NCI-H146 treated with DMSO at 0.1 percent for 48 hours (cell line): Measurements from ENCODE around the gene PIAS4.

Source experiments
- DNase-seq: peaks from one replicate; lab custom pipeline; 2025; ENCODE audit not compliant: unreplicated experiment; lab: John Stamatoyannopoulos, UW

Gene PIAS4

DNA sequence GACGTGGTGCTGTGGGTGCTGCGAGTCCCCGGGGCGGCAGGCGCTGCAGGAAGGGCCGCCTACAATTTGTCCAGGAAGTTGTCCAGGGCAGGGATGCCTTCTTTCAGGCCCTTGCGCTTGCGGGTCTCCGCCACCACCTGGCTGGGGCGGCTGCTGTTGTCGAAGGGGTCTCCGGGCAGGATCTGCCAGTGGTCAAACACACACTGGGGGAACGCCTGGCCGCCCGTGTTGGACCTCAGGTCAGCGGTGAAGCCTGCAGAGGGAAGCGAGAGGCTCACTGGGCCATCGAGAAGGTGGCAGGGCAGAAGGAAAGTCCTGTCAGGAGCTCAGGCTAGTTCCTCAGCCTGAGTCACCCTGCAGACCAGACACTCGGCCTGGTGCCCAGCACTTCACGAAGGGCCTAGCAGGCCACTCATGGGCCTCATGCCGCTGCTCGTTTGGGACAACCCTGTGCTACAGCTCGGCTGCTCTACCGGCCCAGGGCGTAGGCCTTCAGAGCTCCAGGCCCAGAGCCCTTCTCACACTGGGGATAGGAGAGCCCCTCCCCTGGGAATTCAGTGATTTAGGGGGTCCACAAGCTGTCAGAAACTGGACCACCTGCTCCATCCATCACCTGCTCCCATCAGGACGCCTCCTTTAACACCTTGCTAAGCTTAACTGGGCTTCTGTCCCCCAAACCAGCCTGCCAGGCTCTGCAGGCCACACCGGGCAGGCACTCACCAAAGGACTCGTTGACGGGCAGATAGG lies 30.9 kb upstream of the PIAS4 start:
- DNase-seq: no peak

DNA sequence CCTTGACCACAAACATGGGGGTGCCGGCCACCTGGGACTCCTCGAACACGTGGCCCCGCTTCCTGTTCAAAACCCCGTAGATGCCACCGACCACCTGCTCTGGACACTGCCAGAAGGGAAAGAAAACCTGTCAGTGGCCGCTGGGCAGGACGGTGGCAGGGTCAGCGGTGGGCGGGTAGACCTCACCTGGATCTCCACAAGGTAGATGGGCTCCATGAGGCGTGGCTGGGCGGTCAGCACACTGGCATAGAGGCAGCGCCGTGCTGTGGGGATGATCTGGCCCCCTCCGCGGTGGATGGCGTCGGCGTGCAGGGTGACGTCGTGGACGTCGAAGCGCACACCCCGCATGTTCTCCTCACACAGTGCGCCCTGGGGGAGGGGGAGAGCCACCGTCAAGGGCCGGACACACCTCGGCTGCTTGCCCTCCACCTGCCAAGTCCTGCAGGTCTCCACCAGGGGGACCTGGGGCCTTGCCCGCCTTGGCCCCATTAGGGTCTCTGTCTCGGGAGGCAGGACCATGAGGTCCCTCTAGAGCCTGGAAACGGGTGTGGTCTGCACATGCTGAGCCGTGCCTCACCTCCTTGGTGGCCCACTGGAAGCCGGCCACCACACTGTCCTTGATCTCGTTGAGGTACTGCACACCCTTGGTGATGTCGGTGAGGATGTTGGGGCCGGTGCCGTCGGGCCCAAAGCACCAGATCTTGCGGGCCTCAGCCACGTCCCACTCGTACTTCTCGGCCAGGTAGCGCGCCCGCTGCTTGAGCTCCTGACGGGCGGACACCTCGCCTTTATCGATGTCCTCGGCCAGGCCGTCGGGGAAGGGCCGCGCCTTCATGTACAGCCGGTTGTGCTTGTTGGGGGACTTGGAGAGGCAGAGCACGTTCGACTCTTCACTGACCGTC lies 30.0 kb upstream of the PIAS4 start:
- DNase-seq: no peak

- no peak for DNase-seq
Observed at GRCh38 chr19:3978145-3978544, 29.4 kb upstream of the PIAS4 start.

- DNase-seq: no peak
Observed at GRCh38 chr19:3979289-3979673, 28.3 kb upstream of the PIAS4 start.

GRCh38 chr19:3979674-3980352 lies 27.7 kb upstream of the PIAS4 start:
- no peak for DNase-seq

- no peak for DNase-seq
Observed at GRCh38 chr19:3980353-3981251, 26.9 kb upstream of the PIAS4 start.

DNA sequence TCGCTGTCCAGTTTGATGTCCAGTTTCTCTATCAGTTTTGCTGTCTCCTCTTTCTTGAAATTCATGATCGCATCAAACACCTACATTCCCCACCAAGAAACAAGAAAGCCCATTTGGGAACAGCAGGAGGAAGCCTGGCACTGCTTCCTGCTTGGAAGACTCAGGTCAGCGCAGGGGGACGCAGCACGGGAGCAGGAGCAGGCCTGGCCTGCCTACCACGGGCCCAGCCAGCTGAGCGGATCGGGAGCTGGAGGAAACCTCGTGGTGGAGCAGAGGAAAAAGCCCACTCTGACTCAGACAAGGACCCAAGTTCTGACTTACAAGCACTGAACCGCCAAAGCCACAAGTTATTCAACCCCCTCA lies 26.2 kb upstream of the PIAS4 start:
- DNase-seq: no peak

DNA sequence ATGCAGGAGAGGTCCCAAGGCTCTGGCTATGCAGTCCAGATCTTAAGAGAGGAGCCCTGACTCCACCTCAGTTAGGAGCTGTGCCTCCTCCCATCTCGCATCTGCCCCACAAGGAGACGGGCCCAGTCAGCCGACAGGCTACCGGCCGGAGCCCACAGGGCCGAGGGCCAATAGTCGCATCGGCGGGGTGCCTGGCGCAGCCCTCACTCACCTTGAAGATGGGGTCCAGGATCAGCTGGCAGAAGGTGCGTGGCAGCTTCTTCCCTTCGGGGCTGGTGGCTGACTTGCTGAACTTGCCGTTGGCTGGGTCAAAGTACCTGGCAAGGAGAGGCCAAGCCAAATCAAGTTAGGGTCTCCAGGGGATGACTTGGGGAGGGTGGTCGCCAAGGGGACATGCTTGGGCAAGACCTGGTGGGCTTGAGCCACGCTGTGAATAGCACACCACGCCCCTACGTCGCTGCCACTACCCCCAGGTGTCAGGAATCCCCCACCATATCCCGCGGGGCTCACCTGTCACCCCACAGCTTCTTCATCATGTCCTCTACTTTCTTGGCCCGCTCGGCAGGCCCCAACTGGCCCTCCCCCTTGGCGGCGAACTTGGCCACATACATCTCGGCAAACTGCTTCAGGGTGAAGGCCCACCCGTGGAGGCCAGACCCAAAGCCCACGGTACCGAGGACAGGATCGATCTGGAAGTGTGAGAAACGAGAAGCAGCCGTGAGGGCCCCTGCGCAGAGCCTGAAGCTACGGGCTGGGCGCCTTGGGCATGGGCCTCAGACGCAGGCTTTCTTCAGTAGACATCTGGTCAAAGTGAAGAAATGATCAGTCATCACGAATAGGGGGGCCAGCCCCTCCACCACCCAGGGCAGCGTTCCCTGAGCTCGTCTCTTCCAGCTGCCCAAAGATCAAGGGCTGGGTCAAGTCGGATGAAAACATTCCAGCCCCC lies 25.5 kb upstream of the PIAS4 start:
- no peak for DNase-seq

DNA sequence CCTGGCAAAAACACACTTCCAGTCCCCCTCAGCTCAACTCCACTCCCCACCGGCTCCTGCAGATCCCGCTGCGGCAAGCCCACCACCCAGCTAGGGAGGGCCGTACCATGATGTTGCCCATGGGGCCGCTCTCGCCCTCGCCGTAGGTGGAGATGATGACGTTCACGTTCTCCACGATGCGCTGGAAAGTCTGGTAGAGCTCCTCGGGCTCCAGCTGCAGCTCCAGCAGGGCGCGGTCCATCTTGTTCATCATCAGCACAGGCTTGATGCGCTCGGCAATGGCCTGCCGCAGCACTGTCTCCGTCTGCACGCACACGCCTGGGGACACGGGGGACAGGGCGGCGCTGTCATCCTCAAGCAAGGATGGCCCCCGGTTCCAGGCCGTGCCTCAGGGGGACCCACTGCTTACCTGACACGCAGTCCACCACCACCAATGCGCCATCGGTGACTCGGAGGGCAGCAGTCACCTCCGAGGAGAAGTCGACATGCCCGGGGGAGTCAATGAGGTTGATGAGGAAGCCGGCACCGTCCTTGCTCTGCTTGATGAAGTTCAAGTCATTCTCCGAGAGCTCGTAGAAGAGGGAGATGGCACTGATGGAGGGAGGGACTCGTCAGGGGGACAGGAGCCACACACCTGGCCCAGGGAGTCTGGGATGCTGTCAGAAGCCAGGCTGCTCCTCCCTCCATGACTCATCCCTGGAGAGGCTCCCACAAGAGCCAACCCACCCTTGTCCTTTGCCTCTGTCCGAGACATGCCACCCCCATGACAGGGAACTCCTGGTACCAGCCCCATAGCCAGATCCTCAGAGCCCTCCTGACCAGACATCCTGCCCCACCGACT lies 24.6 kb upstream of the PIAS4 start:
- no peak for DNase-seq

DNA sequence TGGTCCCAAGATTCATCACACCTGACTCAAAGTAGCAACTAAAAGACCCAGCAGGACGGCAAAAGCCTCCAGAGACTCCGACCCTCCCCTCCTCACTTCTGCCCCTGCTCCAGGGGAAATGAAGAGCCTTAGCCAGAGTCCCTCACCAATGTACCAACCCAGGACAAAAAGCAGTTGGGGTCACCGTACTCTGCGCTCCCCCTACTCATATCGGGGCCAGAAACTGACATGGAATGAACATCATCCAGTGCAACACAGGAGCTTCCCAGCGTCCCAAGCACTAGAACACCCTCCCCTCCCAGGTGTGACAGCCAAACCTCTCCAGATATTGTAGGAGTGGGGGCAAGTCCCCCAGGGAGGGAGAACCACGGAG lies 24.0 kb upstream of the PIAS4 start:
- DNase-seq: no peak

DNA sequence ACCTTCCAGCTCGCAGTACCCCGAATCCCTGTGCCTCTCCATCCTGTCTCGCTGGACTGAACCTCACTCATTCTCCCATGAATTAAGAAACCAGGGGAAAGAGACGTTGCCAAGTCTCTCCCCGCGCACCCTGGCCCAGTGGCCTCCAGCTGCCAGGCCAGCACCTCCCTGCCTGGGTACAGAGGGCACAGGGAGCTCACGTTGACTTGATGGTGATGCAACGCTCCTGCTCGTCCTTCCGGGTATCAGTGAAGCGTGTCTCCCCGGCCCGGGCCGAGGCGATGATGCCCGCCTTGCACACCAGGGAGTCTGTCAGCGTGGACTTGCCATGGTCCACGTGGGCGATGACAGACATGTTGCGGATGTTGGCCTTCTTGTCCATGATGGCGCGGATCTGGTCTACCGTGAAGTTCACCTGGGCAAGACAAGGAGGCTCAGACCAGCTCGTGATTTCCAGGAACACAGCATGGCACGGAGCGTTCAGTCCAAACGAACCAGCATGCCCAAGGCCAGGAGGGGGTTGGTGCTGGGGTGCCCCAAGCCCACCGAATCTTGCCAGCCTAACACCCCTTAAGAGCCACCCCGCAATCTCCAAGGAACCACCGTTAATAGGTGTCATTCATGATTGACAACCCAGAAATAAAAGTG lies 23.5 kb upstream of the PIAS4 start:
- no peak for DNase-seq

GRCh38 chr19:3984584-3984907 lies 23.0 kb upstream of the PIAS4 start:
- no peak for DNase-seq

DNA sequence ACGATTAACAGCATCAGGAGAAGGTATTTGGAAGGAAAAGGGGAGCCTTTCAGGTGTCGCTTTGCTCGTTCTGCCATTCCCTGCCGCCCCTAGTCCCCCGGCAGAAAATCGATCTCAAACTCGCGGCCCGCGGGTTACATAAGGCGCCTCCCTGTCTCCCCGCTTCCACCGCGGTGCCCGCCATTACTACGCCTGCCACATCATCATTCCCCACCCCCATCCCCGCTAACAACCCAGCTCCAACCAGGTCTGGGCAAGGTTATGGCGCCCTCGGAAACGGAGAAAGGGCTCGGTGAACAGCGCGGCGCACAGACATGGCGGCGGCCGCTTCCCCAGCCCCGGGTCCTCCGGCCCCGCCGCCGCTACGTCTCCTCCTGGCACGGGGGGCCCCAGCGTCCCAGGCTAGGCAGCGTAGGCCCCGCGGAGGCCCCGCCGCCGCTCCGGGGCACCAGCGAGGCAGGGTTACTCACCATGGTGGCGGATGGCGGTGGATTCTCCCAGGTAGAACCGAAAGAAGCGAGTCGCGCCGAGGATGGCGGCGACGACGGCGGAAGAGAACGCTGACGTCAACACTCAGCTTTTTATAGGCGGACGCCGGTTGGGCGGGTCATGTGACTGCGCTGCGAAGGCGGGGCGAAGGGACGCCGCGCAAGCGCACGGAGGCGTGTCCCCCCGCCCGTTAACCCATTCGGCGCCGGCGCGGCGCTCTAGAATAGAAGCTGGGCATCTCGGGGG lies 22.5 kb upstream of the PIAS4 start, which contains the start of gene EEF2:
EEF2 (minus strand) TSS at position 556 of the 735 bp plus-strand sequence; CDS start at position 473, 83 bp downstream.
- peak; percentile 46 for DNase-seq

DNA sequence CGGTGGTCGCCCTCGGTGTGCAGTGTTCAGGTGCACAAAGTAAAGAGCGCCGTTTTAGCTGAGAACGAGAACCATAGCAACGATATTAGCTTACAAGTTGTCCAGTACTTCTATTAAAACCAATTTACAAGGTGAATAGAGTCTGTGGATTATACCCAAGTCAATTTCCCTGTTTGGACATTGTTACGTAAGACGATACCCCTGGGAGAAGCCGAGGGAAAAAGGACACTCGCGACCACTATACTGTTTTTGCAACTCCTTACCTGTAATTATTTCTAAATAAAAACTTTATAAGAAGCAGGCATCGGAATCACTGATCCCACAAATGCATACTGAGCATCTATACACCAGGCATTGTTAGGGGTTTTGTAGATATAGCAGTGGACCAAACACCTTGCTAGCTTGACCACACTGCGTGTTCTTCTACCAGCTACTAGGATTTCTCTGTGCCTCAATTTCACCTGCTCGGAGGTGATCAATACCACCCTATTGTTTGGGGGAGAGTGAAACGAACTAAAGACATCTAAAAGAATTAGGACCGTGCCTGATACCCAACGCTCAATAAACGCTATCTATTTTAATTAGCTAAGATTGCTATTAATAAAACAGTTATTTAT lies 21.8 kb upstream of the PIAS4 start:
- DNase-seq: peak; percentile 46

GRCh38 chr19:3986260-3987041 lies 21.1 kb upstream of the PIAS4 start:
- peak; percentile 74 for DNase-seq

GRCh38 chr19:3987619-3988371 lies 19.7 kb upstream of the PIAS4 start:
- peak; percentile 41 for DNase-seq
